Stimulated activated CD4-positive, alpha-beta T cell treated with anti-CD3 and anti-CD28 coated beads, TNF-alpha, amount 100 ng/mL, for 1 hour (primary cell): Measurements from ENCODE around the gene SETD2.

Source experiments
- DNase-seq, 3 donors: peaks; one replicate each; pipeline ENCODE4 v3.0.0-alpha.2; 2020; ENCODE audit warnings: low read depth in 3 of 3, low spot score in 1 of 3

SETD2 gene

GRCh38 chr3:46987319-46987742, 176.6 kb downstream of the SETD2 start:
- no peak for DNase-seq

DNA sequence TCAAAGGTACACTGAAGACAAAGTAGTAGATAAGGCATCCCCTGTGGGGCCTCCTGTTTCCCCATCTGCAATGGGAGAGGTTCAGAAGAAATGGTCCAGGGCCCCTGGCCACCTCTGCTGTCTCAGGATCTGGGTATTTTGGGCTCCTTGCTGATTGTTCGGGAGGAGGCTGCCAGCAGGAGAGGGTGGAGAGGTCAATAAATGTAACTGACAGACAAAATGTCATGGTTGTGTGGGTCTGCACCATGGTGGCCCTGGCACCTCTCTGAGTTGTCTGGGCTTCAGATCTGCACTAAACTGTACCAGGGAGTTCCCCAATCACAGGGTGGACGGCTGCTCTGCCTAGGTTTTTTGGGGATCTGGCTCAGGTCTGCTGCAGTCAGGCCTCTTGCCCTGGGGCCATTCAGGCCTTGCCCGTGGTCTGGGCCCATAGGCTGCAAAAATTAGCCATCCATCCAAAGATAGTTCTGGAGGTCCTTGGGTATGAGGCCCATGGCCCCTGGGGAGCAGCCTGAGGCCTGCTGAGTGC, 177.1 kb downstream of the SETD2 start:
- no peak for DNase-seq

DNA sequence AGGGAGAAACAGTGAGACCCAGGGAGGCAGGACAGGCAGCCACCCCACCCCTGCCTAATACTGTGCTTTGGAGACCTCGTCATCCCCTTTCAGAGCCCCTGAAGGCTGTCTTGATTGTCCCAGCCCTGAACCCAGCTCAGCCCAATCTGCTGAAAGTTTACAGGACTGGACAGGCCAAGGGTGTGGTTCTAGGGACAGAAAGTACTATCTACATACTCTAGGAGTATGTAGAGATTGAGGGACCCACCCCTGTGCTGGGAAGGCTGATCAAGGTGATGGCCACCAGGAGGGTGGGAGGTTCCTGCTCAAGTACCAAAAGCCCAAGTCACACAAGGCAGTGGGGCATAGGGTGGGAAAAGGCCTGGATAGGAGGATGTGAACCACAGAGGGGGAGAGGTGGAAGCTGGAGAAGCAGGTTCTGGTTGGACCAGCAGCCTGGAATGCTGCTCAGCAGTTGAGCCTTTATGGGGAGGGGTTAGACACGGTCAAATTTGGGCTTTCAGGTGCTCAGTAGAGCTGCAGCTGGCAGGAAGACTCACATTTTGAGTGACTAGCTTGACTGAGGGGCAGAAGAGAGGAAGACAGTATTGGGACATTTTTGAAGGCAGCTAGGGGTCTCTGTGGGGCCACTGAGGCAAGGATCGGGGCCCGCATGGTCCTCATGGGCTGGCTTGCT, 177.7 kb downstream of the SETD2 start:
- no peak for DNase-seq

DNA sequence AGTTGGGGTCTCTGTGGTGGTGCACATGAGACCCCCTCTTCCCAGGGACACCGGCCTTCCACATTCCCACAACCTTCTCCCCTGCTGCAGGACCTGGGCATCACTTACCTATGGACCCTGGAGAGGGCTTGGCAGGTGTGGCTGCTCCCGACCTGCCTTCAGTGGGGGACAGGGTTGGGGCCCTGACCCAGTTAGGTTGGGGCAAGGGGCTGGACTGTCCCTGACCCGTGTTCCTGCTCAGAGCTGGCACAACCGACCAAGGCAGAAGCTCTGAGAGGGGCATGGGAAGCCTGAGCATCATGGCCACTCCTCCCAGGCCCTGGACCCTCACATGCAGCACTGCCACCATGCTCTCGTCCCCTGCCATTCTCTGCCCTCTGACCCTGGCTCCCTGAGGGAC, 178.3 kb downstream of the SETD2 start:
- no peak for DNase-seq

DNA sequence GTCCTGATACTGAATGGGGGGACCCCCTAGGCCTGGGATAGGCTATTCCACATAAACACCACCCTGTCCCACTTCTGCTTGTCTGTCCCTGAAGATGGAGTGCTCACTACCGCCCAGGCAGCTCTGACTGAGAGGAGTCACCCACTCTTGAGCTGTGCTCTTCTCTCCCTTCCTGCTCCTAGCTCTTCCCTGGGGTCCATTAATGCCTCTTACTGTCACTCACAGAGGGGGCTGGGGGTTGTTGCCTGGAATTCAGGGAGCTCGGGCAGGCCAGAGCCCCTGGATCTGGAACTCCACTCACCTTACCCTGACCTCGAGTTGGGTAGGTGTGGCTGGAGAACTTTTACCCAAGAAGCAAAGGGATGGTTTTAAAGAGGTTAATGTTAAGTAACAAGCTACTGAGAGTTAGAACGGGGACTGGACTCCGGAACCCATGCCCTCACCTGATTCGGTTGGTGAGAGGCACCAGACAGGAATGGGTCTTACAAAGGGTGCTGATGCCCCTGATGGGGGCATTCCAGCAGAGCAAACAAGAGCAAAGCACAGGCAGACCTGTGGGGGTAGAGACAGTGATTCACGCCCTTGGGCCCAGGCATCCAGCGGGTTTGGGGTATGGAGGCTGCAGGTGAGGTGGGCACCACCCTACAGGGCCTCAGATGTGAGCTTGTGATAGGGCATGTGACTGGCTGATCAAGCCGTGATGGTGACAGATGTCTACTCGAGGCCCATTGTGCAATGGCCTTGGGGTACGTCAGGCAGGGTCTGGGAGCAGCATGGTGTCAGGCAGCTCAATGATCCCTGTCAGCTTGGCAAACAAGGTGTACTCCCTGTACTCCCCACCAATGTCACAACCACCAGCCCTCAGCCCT, 179.1 kb downstream of the SETD2 start:
- DNase-seq: no peak

DNA sequence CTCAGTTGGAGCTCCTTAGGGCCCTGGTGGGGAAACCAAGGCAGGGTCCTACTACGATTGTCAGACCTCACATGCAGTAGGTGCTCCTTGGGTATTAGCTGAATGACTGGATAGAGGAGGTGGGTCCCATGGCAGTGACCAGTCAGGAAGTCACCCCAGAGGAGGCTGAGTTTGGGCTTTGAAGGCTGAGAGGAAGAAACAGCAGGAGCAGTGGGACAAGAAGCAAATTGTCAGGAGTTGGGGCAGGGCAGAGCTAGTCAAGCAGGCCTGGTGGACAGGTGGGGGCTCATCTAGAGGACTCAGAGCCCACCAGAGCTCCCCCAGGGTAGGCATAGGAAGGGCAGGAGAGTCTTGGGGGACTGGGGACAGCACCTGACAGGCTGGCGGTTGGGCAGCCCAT, 181.4 kb downstream of the SETD2 start:
- DNase-seq: no peak

DNA sequence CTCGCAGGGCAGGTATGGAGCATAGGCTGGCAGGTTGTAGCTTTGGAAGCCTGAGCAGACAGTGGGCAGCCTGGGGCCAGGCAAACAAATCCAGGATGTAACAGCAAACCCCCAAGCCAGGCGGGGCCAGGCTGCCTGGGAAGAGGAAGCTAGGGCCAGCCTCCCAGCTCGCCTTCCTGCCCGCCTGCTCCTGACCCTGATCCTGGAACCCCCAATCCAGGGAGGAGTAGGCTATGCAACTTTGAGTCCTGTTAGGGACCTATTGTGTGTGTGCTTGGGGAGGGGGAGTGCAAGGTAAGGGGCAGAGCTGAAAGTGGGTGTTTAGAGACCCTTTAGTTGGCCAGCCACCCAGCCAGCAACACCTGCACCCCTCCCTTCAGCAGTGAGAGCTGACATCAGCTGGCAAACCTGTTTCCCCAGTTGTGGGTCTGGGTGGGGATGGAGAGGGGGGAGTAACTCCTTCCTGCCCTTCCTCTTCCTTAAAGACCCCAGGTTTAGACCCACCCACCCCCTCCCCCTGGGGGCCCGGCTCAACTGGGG, 181.9 kb downstream of the SETD2 start:
- no peak for DNase-seq

GRCh38 chr3:46979958-46980497, 183.9 kb downstream of the SETD2 start:
- DNase-seq: no peak

DNA sequence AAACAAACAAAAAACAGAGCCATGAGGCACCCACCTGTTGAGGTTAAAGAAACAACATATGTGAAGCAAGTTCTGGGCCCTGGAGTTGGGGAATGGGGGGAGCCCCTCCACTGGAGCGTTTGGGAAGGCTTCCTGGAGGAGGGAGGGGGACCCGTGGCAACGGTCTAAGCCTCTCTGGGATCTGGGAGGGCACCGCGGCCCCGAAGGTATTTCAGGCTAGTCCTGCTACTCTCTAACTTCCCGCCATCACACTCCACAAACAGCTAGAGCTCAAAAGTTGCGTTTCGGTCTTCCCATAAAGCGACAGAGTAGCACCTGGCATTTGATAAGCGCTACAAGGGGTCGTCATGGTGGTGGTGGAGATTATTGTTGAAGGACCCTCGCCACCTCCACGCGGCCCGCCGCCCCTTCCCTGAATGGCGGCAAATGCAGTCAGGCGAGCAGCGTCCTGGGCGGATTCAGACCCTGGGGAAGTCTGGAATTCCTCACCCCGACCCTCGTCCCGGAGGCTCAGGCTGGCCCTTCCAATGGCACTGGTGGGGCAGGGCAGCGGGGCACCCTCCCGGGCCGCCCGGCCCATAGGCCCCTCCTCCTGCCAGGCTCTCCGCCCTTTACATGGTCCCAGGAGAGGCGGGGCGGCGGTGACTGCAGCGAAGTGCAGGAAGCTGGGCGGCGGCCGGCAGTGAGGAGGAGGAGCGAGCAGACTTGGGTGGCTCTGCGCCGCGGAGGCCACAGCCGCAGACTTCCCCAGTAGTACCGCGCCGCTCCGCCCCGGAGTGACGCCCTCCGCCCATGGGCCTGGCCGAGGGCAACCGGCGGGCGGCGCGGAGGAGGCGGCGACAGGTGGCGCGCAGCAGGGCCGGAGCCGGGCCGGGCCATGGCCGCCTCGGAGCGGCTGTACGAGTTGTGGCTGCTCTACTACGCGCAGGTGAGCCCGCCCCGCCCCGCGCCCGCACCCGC, 184.6 kb downstream of the SETD2 start, which contains the start of gene NBEAL2:
NBEAL2 (plus strand) TSS at position 682 of the 960 bp plus-strand sequence; CDS start at position 878, 196 bp downstream.
- peak; percentile 90 to 91 (median 90) for DNase-seq

DNA sequence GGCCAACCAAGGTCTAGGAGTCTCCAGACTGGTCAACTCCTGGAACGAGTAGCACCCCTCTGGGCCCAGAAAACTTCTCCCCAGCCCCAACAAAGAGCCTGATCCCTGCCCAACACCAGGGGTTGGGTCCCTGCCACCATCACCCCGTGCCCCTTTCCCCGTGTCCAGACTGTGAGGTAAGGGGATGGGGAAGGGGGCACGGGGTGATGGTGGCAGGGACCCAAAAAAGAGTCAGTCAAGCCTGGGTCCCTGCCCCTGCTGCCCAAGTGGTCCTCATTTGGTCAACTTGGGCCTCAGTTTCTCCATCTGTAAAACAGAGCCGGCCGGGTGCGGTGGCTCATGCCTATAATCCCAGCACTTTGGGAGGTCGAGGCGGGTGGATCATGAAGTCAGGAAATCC, 185.5 kb downstream of the SETD2 start:
- DNase-seq: no peak

DNA sequence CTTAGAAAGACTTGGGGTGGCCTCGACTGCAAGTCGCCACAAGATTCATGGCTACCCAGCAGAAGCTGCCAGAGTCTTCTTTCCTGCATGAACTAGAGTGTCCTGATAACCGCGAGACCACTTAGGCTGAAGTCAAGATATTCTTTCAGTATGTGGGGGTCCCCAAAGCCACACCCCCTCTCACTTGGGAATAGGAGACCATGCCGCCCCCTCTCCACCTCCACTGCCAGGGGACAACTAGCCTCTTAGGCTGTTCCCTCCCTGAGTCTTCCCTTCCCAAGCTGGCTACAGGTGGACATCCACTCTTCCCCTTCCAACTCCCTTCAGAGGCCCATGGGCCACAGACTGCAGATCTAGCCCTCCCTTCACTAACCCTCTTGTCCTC, 186.1 kb downstream of the SETD2 start:
- no peak for DNase-seq

GRCh38 chr3:46976326-46977190, 187.4 kb downstream of the SETD2 start, which contains the start of gene CCDC12:
CCDC12 (minus strand) TSS chr3:46976745; CDS start chr3:46976732, 13 bp downstream.
- peak; percentile 72 to 87 (median 83) for DNase-seq

DNA sequence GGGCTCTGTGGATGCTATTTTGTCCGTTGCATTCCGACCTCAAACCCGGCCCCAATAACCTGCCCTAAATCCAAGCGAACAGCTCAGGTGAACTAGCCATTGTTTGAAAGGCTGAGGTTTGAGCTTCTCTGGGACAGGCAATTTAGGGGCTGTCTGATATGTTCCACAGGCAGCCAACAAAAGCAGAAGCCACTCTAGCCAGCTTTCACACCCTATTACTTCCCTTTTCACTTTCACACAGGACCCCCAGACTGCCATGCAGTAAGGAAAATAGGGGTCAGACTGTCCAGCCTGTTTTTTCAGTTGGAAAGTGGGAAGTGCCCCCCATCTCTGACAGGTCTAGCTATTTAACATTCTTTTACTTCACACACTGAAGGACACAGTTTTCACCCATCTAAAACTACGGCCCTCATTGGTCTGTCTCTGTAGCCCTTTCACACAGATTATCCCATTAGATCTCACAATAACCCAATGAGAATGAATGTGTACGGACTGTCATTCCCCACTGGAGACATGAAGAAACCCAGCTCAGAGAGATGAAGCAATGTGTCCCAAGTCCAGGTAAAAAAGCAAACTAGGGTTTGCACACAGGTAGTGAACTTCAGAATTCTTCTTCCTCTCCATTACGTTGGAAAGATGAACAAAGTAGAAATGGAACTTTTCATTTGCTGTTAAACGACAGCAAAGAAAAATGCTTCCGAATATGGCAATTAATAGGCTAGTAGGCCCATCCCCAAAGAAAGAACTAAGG, 189.3 kb downstream of the SETD2 start:
- no peak for DNase-seq

GRCh38 chr3:46972396-46972795, 191.5 kb downstream of the SETD2 start:
- no peak for DNase-seq

- no peak for DNase-seq
Observed at GRCh38 chr3:46971742-46972141, 192.2 kb downstream of the SETD2 start.

DNA sequence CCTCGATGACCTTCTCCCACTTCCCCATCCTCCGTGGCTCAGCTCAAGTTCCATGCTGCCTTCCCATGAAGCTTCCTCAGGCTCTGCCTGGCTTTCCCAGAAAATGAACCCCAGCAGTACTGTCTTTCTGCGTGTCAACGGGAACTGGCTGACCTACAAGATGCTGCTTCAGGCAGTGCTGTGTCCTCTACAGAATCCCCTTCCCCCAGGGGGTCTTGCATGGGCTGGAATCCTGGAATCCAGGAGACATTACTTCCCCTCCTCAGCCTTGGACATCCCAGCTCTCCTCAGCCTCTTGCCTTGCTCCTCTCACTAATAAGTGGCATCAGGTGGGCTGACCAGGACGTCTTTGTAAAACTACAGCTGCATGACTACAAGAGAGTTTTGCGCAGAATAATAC, 192.8 kb downstream of the SETD2 start:
- DNase-seq: no peak

GRCh38 chr3:46970391-46971091, 193.4 kb downstream of the SETD2 start:
- DNase-seq: no peak
